GM23338 (cell line): Measurements from ENCODE around the gene MAGED2. TPM values are rescaled to one million over a fixed set of nuclear protein-coding genes. Genes with fewer than 3 reads are reported as not detected.

Experiments
- ATAC-seq: fragments of 200-7000 bp; cut with Tn5 transposase; 3 replicates; pipeline ENCODE4 v1.9.1; 2020
- DNase-seq: peaks from one replicate; pipeline ENCODE4 v3.0.0-alpha.2; 2015; ENCODE audit warnings: low spot score
- H2AFZ ChIP-seq: fragments of 200-600 bp; sonication (generic); 2 replicates; pipeline ENCODE4 v1.8.0; 2016; ENCODE audit warnings: antibody characterized with exemption, mild to moderate bottlenecking, moderate library complexity
- H3F3A ChIP-seq: fragments of 200-600 bp; sonication (generic); replicated peaks from 2 replicates; pipeline ENCODE4 v1.8.0; 2017; ENCODE audit warnings: antibody characterized with exemption, mixed run types, low read depth
- H3K27ac ChIP-seq: fragments of 200-600 bp; sonication (generic); 2 replicates; pipeline ENCODE4 v1.6.1; 2016; ENCODE audit warnings: low read depth
- H3K27me3 ChIP-seq: fragments of 200-600 bp; sonication (generic); 2 replicates; pipeline ENCODE4 v1.8.0; 2016; ENCODE audit warnings: mild to moderate bottlenecking, mixed run types, moderate library complexity; ENCODE audit not compliant: insufficient read depth
- H3K36me3 ChIP-seq: fragments of 200-600 bp; sonication (generic); 2 replicates; pipeline ENCODE4 v1.8.0; 2016; ENCODE audit warnings: mild to moderate bottlenecking; ENCODE audit not compliant: insufficient read depth
- H3K4me1 ChIP-seq: fragments of 200-600 bp; sonication (generic); 2 replicates; pipeline ENCODE4 v1.8.0; 2016; ENCODE audit warnings: mild to moderate bottlenecking, moderate library complexity; ENCODE audit not compliant: insufficient read depth
- H3K4me2 ChIP-seq: fragments of 200-600 bp; sonication (generic); 2 replicates; pipeline ENCODE4 v1.7.1; 2017; ENCODE audit warnings: mixed run types
- H3K4me3 ChIP-seq: fragments of 200-600 bp; sonication (generic); 2 replicates; pipeline ENCODE4 v1.6.1; 2016; ENCODE audit warnings: mixed run types
- H3K79me2 ChIP-seq: fragments of 200-600 bp; sonication (generic); replicated peaks from 2 replicates; pipeline ENCODE4 v1.8.0; 2017; ENCODE audit warnings: mild to moderate bottlenecking; ENCODE audit not compliant: insufficient read depth
- H3K9me2 ChIP-seq: fragments of 200-600 bp; sonication (generic); 2 replicates; pipeline ENCODE4 v1.8.0; 2017; ENCODE audit not compliant: insufficient read depth
- H4K20me1 ChIP-seq: fragments of 200-600 bp; sonication (generic); replicated peaks from 2 replicates; pipeline ENCODE4 v1.8.0; 2017; ENCODE audit warnings: mild to moderate bottlenecking; ENCODE audit not compliant: insufficient read depth
- H3K27ac Mint-ChIP-seq: 2 replicates; pipeline ENCODE4 v1.8.0; 2020; ENCODE audit warnings: inconsistent platforms, mild to moderate bottlenecking, moderate library complexity, mixed read lengths
- H3K27me3 Mint-ChIP-seq: 3 replicates; pipeline ENCODE4 v1.8.0; 2022; ENCODE audit warnings: low read depth, mild to moderate bottlenecking, moderate library complexity, mixed read lengths, inconsistent platforms; ENCODE audit not compliant: insufficient read depth, poor library complexity
- H3K36me3 Mint-ChIP-seq: 3 replicates; pipeline ENCODE4 v1.8.0; 2021; ENCODE audit warnings: low read depth, mild to moderate bottlenecking, inconsistent platforms, moderate library complexity, mixed read lengths
- H3K4me1 Mint-ChIP-seq: 3 replicates; pipeline ENCODE4 v1.8.0; 2020; ENCODE audit warnings: mild to moderate bottlenecking, inconsistent platforms, mixed read lengths
- H3K4me3 Mint-ChIP-seq: 3 replicates; pipeline ENCODE4 v1.8.0; 2021; ENCODE audit warnings: moderate library complexity, mild to moderate bottlenecking, inconsistent platforms, mixed read lengths
- H3K9me3 Mint-ChIP-seq: 3 replicates; pipeline ENCODE4 v1.8.0; 2020; ENCODE audit warnings: moderate library complexity, mild to moderate bottlenecking, inconsistent platforms, mixed read lengths
- EZH2 ChIP-seq: fragments of 200-600 bp; sonication (generic); IDR thresholded peaks from one replicate; pipeline ENCODE4 v1.8.0; 2017; ENCODE audit warnings: antibody characterized with exemption, mild to moderate bottlenecking, low read depth; ENCODE audit not compliant: unreplicated experiment
- NANOG ChIP-seq: IDR thresholded peaks from 2 replicates; pipeline ENCODE4 v1.6.1; 2016; ENCODE audit warnings: antibody characterized with exemption, borderline replicate concordance
- POLR2AphosphoS5 ChIP-seq: IDR thresholded peaks from 2 replicates; pipeline ENCODE4 v1.6.1; 2016; ENCODE audit warnings: antibody characterized with exemption, low read depth
- STAT1 ChIP-seq: IDR thresholded peaks from one replicate; pipeline ENCODE4 v1.6.1; 2016; ENCODE audit warnings: antibody characterized with exemption; ENCODE audit not compliant: unreplicated experiment
- ZNF114 ChIP-seq: fragments of 250-450 bp; sonication (Bioruptor Pico); IDR thresholded peaks from 2 replicates; pipeline ENCODE4 v1.5.0; 2020; ENCODE audit warnings: mild to moderate bottlenecking, moderate library complexity
- polyA plus RNA-seq: library from polyadenylated mRNA; unstranded; fragments of >200 nt; fragmentation: Nextera tagmentation; extraction: Ambion mirVana; gene quantifications from 2 replicates; pipeline ENCODE4 v1.2.1, GENCODE V29; 2016
- total RNA-seq: library from RNA; depleted of rRNA; stranded (reverse); fragments of >200 nt; shearing (Covaris generic); gene quantifications from 2 replicates; pipeline ENCODE4 v1.2.3, GENCODE V29; 2014
- TF ChIP-seq, protein P1 (sequence below): fragments of 250-450 bp; sonication (Bioruptor Pico); IDR thresholded peaks from 2 replicates; pipeline ENCODE4 v1.5.0; 2020; ENCODE audit warnings: mild to moderate bottlenecking, moderate library complexity
- TF ChIP-seq, protein P2 (sequence below): IDR thresholded peaks from 2 replicates; pipeline ENCODE4 v1.6.1; 2016; ENCODE audit warnings: antibody characterized with exemption

MAGED2 gene
- total and polyA plus RNA-seq, 2 experiments from 2014 or later: 96.7 to 203 TPM

DNA sequence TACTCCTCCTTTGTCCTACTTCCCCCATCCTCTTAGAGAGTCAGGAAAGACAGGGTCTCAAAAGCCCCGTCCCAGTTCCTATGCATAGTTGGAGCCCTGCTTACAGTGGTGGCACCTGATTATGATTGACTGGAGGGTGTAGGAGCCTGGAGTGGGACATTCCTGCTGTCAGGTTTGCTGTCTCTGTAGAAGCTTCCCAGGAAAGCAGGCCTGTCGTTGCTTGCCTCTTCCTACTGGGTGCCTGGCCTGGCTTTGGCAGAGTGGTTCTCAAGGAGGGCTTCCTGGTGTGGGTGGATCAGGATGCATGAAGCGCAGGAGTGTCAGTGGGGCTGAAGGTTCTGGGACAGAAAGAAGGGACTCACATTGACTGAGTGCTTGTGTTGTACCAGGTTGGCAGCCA is 4.8 kb downstream of the MAGED2 start:
- TF ChIP-seq, protein P1, sequence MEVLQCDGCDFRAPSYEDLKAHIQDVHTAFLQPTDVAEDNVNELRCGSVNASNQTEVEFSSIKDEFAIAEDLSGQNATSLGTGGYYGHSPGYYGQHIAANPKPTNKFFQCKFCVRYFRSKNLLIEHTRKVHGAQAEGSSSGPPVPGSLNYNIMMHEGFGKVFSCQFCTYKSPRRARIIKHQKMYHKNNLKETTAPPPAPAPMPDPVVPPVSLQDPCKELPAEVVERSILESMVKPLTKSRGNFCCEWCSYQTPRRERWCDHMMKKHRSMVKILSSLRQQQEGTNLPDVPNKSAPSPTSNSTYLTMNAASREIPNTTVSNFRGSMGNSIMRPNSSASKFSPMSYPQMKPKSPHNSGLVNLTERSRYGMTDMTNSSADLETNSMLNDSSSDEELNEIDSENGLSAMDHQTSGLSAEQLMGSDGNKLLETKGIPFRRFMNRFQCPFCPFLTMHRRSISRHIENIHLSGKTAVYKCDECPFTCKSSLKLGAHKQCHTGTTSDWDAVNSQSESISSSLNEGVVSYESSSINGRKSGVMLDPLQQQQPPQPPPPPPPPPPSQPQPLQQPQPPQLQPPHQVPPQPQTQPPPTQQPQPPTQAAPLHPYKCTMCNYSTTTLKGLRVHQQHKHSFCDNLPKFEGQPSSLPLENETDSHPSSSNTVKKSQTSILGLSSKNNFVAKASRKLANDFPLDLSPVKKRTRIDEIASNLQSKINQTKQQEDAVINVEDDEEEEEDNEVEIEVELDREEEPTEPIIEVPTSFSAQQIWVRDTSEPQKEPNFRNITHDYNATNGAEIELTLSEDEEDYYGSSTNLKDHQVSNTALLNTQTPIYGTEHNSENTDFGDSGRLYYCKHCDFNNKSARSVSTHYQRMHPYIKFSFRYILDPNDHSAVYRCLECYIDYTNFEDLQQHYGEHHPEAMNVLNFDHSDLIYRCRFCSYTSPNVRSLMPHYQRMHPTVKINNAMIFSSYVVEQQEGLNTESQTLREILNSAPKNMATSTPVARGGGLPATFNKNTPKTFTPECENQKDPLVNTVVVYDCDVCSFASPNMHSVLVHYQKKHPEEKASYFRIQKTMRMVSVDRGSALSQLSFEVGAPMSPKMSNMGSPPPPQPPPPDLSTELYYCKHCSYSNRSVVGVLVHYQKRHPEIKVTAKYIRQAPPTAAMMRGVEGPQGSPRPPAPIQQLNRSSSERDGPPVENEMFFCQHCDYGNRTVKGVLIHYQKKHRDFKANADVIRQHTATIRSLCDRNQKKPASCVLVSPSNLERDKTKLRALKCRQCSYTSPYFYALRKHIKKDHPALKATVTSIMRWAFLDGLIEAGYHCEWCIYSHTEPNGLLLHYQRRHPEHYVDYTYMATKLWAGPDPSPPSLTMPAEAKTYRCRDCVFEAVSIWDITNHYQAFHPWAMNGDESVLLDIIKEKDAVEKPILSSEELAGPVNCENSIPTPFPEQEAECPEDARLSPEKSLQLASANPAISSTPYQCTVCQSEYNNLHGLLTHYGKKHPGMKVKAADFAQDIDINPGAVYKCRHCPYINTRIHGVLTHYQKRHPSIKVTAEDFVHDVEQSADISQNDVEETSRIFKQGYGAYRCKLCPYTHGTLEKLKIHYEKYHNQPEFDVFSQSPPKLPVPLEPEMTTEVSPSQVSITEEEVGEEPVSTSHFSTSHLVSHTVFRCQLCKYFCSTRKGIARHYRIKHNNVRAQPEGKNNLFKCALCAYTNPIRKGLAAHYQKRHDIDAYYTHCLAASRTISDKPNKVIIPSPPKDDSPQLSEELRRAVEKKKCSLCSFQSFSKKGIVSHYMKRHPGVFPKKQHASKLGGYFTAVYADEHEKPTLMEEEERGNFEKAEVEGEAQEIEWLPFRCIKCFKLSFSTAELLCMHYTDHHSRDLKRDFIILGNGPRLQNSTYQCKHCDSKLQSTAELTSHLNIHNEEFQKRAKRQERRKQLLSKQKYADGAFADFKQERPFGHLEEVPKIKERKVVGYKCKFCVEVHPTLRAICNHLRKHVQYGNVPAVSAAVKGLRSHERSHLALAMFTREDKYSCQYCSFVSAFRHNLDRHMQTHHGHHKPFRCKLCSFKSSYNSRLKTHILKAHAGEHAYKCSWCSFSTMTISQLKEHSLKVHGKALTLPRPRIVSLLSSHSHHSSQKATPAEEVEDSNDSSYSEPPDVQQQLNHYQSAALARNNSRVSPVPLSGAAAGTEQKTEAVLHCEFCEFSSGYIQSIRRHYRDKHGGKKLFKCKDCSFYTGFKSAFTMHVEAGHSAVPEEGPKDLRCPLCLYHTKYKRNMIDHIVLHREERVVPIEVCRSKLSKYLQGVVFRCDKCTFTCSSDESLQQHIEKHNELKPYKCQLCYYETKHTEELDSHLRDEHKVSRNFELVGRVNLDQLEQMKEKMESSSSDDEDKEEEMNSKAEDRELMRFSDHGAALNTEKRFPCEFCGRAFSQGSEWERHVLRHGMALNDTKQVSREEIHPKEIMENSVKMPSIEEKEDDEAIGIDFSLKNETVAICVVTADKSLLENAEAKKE (CRISPR knock-in tag): no peak
- TF ChIP-seq NANOG: no peak
- TF ChIP-seq EZH2: no peak
- Histone ChIP-seq H3K36me3 (peaks cover 3% of the 10 kb centered on the region; the same call in 1 of the 2 replicates), H3K9me2 (no peaks in the 10 kb centered on the region), H3K27me3 (no peaks in the 10 kb centered on the region), H3K4me2 (no peak overlapping the region), H3K4me3 (no peak overlapping the region), H3K27ac (no peak overlapping the region), H3K4me1 (no peaks in the 10 kb centered on the region), H3F3A (no peaks in the 10 kb centered on the region), H2AFZ (no peak overlapping the region), H4K20me1 (no peaks in the 10 kb centered on the region), H3K79me2 (0 out of 2 replicates have a peak, but pooled peaks cover 13% of the 10 kb centered on the region)
- Mint-ChIP-seq H3K27me3 (peaks cover 21% of the 10 kb centered on the region), H3K9me3 (no peaks in the 10 kb centered on the region; the same call in 2 of the 3 replicates), H3K27ac (no peak overlapping the region), H3K4me3 (no peak overlapping the region), H3K36me3 (peaks cover 70% of the 10 kb centered on the region), H3K4me1 (no peaks in the 10 kb centered on the region; the same call in 2 of the 3 replicates)
- DNase-seq (no peak), ATAC-seq (no peak)

GRCh38 chrX:54817220-54817820 is 9.8 kb downstream of the MAGED2 start:
- no peak overlapping the region for H3K4me3 Mint-ChIP-seq
- TF ChIP-seq STAT1 (no peak), POLR2AphosphoS5 (no peak), EZH2 (no peak), ZNF114 (CRISPR knock-in tag) (no peak)
- TF ChIP-seq, protein P2, sequence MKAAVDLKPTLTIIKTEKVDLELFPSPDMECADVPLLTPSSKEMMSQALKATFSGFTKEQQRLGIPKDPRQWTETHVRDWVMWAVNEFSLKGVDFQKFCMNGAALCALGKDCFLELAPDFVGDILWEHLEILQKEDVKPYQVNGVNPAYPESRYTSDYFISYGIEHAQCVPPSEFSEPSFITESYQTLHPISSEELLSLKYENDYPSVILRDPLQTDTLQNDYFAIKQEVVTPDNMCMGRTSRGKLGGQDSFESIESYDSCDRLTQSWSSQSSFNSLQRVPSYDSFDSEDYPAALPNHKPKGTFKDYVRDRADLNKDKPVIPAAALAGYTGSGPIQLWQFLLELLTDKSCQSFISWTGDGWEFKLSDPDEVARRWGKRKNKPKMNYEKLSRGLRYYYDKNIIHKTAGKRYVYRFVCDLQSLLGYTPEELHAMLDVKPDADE: no peak

More at GRCh38 chrX:54817220-54817820, 9.8 kb downstream of the MAGED2 start:
- Histone ChIP-seq H4K20me1 (no peaks in the 10 kb centered on the region), H3K4me1 (no peaks in the 10 kb centered on the region), H3K4me2 (no peak overlapping the region), H3K27me3 (no peaks in the 10 kb centered on the region), H3K79me2 (no peaks in the 10 kb centered on the region), H3K9me2 (no peaks in the 10 kb centered on the region), H3K4me3 (no peak overlapping the region), H3K36me3 (peaks cover 3% of the 10 kb centered on the region; the same call in 1 of the 2 replicates), H2AFZ (no peak overlapping the region), H3F3A (no peaks in the 10 kb centered on the region), H3K27ac (no peak overlapping the region)
- ATAC-seq (no peak), DNase-seq (no peak)
- Mint-ChIP-seq H3K27me3 (peaks cover 6% of the 10 kb centered on the region), H3K27ac (no peak overlapping the region; the same call in 1 of the 2 replicates), H3K4me1 (no peaks in the 10 kb centered on the region), H3K9me3 (no peaks in the 10 kb centered on the region; the same call in 2 of the 3 replicates), H3K36me3 (peaks cover 40% of the 10 kb centered on the region)
